Measurements from ENCODE around the gene CCDC70.

DNA sequence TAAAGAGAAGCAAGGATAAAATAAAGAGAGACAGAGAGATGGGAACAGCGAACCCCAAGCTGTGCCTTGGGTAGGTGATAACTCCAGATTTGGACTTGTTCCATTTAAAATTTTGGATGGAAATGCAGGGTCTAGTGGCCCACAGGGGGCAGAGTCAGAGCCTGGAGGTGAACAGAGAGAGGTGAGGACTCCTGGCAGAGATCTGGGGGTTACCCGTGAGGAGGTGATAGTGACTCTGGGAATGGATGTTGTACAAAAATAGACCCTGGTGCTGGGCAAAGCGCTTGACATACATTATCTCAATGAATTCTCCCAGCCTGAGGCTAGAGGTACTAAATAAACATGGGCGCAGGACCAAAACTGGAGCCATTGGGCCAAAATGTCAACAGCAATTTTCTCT lies 43.5 kb upstream of the CCDC70 start:
- TF ChIP-seq, protein P1, sequence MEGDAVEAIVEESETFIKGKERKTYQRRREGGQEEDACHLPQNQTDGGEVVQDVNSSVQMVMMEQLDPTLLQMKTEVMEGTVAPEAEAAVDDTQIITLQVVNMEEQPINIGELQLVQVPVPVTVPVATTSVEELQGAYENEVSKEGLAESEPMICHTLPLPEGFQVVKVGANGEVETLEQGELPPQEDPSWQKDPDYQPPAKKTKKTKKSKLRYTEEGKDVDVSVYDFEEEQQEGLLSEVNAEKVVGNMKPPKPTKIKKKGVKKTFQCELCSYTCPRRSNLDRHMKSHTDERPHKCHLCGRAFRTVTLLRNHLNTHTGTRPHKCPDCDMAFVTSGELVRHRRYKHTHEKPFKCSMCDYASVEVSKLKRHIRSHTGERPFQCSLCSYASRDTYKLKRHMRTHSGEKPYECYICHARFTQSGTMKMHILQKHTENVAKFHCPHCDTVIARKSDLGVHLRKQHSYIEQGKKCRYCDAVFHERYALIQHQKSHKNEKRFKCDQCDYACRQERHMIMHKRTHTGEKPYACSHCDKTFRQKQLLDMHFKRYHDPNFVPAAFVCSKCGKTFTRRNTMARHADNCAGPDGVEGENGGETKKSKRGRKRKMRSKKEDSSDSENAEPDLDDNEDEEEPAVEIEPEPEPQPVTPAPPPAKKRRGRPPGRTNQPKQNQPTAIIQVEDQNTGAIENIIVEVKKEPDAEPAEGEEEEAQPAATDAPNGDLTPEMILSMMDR (conservative IDR thresholded peaks at IDR 0.05; ENCODE audit: low read depth, low read length), result no peak
- no peak for TF ChIP-seq EZH2 (IDR thresholded peaks at IDR 0.05; ENCODE audit: low read length, unreplicated experiment)
